Erythroblast (primary cell): Measurements from ENCODE around the gene ZFHX3.

Experiments
- GATA1 ChIP-seq: IDR thresholded peaks from 2 replicates; pipeline ENCODE4 v1.6.1; 2011; ENCODE audit warnings: low read depth, mild to moderate bottlenecking, control low read depth, low read length, moderate library complexity
- POLR2A ChIP-seq: IDR thresholded peaks from 2 replicates; pipeline ENCODE4 v1.6.1; 2011; ENCODE audit warnings: mild to moderate bottlenecking, low read length

DNA sequence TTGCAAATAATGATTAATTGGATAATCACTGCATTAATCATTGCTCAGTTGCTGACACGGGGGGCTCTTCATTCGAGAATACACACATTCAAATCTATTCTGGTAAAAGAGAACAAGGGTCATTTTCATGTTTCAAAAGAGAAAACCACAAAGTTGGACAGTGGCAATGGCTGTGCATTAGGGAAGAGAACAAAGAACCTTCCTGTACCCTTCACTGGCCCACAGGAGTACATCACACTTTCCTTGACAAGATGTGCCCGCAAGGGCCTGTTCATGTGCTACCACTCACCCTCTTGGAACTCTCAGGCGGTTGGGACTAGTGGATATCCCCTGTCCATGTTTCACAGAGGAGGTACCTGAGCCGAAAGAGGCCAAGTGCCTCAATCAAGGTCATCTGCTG, 223.2 kb downstream of the ZFHX3 start:
- no peak for TF ChIP-seq POLR2A
- TF ChIP-seq GATA1, result no peak
